ENCODE results near the gene TTC4.
A peak's percentile ranks its signal among the peaks of the same experiment; 100 is the strongest.

Gene TTC4

GRCh38 chr1:54671985-54672608, 43.6 kb upstream of the TTC4 start:
- H3K23ac ChIP-seq (ENCODE audit: low read length), result no peak overlapping the region
- H4K12ac ChIP-seq (ENCODE audit: low read depth, low read length), result no peak overlapping the region
- no peak overlapping the region for H2BK5ac ChIP-seq (ENCODE audit: low read depth, low read length, poor library complexity)
- DNase-seq, result peak; percentile 41 to 48
- no peak overlapping the region for H3K14ac ChIP-seq (ENCODE audit: low read length)
- no peak overlapping the region for H4K8ac ChIP-seq (ENCODE audit: low read depth, low read length)
- no peak overlapping the region for H3K9ac ChIP-seq (ENCODE audit: low read length)
- H2BK120ac ChIP-seq (ENCODE audit: insufficient read depth, low read length, poor library complexity), result no peak overlapping the region
- H3K4me3 ChIP-seq (ENCODE audit: low read depth, low read length), result no peak overlapping the region
- H3K4me1 ChIP-seq (ENCODE audit: control insufficient read depth in 1 of 2, insufficient read depth in 2 of 2, low read length in 2 of 2), result no peaks in the 10 kb centered on the region
- H3K27ac ChIP-seq (ENCODE audit: low read depth, low read length), result no peak overlapping the region
- H2AFZ ChIP-seq (ENCODE audit: insufficient read depth, low read length, poor library complexity), result no peak overlapping the region
- H2AK5ac ChIP-seq (ENCODE audit: low read length), result no peak overlapping the region
- H3K27me3 ChIP-seq (ENCODE audit: insufficient read depth, low read length), result no peaks in the 10 kb centered on the region
- no peak overlapping the region for H2BK12ac ChIP-seq (ENCODE audit: low read length)
- no peaks in the 10 kb centered on the region for H3K36me3 ChIP-seq (ENCODE audit: control insufficient read depth in 1 of 2, insufficient read depth in 2 of 2, low read length in 2 of 2)
- no CpG with 5 or more reads among the region's 6 CpGs for WGBS (ENCODE audit: extremely low coverage, insufficient coverage, insufficient read length)
- H3K18ac ChIP-seq (ENCODE audit: low read length), result no peak overlapping the region
- H3K79me2 ChIP-seq (ENCODE audit: control insufficient read depth, insufficient read depth, low read length, poor library complexity), result no peaks in the 10 kb centered on the region
- H4K91ac ChIP-seq (ENCODE audit: low read depth, low read length), result no peak overlapping the region
- H3K9me3 ChIP-seq (ENCODE audit: insufficient read depth, low read depth, low read length), result no peaks in the 10 kb centered on the region
- H3K4me2 ChIP-seq (ENCODE audit: low read length), result no peak overlapping the region
- H3K79me1 ChIP-seq (ENCODE audit: low read length), result no peaks in the 10 kb centered on the region
- no peak overlapping the region for H3K4ac ChIP-seq (ENCODE audit: low read depth, low read length)

- no peaks in the 10 kb centered on the region for H3K79me2 ChIP-seq (ENCODE audit: control insufficient read depth, insufficient read depth, low read length, poor library complexity)
- no peak overlapping the region for H2BK5ac ChIP-seq (ENCODE audit: low read depth, low read length, poor library complexity)
- no peak overlapping the region for H3K27ac ChIP-seq (ENCODE audit: low read depth, low read length)
- no CpG with 5 or more reads among the region's 17 CpGs for WGBS (ENCODE audit: extremely low coverage, insufficient coverage, insufficient read length)
- no peaks in the 10 kb centered on the region for H3K36me3 ChIP-seq (ENCODE audit: control insufficient read depth in 1 of 2, insufficient read depth in 2 of 2, low read length in 2 of 2)
- H4K12ac ChIP-seq (ENCODE audit: low read depth, low read length), result no peak overlapping the region
- no peak overlapping the region for H3K9ac ChIP-seq (ENCODE audit: low read length)
- no peak overlapping the region for H3K14ac ChIP-seq (ENCODE audit: low read length)
- H3K4me2 ChIP-seq (ENCODE audit: low read length), result no peak overlapping the region
- H3K18ac ChIP-seq (ENCODE audit: low read length), result no peak overlapping the region
- no peak overlapping the region for H4K91ac ChIP-seq (ENCODE audit: low read depth, low read length)
- peaks cover 0 to 2% of the 10 kb centered on the region in 2 experiments for H3K4me1 ChIP-seq (ENCODE audit: control insufficient read depth in 1 of 2, insufficient read depth in 2 of 2, low read length in 2 of 2)
- no peak overlapping the region for H2AFZ ChIP-seq (ENCODE audit: insufficient read depth, low read length, poor library complexity)
- no peak for DNase-seq
- H3K27me3 ChIP-seq (ENCODE audit: insufficient read depth, low read length), result no peaks in the 10 kb centered on the region
- no peaks in the 10 kb centered on the region for H3K79me1 ChIP-seq (ENCODE audit: low read length)
- no peak overlapping the region for H2BK120ac ChIP-seq (ENCODE audit: insufficient read depth, low read length, poor library complexity)
- H3K23ac ChIP-seq (ENCODE audit: low read length), result no peak overlapping the region
- no peak overlapping the region for H2AK5ac ChIP-seq (ENCODE audit: low read length)
- H4K8ac ChIP-seq (ENCODE audit: low read depth, low read length), result no peak overlapping the region
- no peak overlapping the region for H3K4me3 ChIP-seq (ENCODE audit: low read depth, low read length)
- peaks cover 3% of the 10 kb centered on the region for H3K9me3 ChIP-seq (ENCODE audit: insufficient read depth, low read depth, low read length)
- H2BK12ac ChIP-seq (ENCODE audit: low read length), result no peak overlapping the region
- H3K4ac ChIP-seq (ENCODE audit: low read depth, low read length), result no peak overlapping the region
These were observed 36.7 kb upstream of the TTC4 start for GRCh38 chr1:54678776-54679643.

GRCh38 chr1:54679706-54680105, 36.0 kb upstream of the TTC4 start:
- Histone ChIP-seq H3K4ac (ENCODE audit: low read depth, low read length) (no peak overlapping the region), H3K23ac (ENCODE audit: low read length) (no peak overlapping the region), H3K4me3 (ENCODE audit: low read depth, low read length) (no peak overlapping the region), H4K91ac (ENCODE audit: low read depth, low read length) (no peak overlapping the region), H3K4me1 (ENCODE audit: control insufficient read depth in 1 of 2, insufficient read depth in 2 of 2, low read length in 2 of 2) (peaks cover 0 to 2% of the 10 kb centered on the region in 2 experiments), H2BK120ac (ENCODE audit: insufficient read depth, low read length, poor library complexity) (no peak overlapping the region), H3K9ac (ENCODE audit: low read length) (no peak overlapping the region), H3K14ac (ENCODE audit: low read length) (no peak overlapping the region), H3K4me2 (ENCODE audit: low read length) (no peak overlapping the region), H3K27me3 (ENCODE audit: insufficient read depth, low read length) (no peaks in the 10 kb centered on the region), H2BK5ac (ENCODE audit: low read depth, low read length, poor library complexity) (no peak overlapping the region), H3K36me3 (ENCODE audit: control insufficient read depth in 1 of 2, insufficient read depth in 2 of 2, low read length in 2 of 2) (no peaks in the 10 kb centered on the region), H3K18ac (ENCODE audit: low read length) (no peak overlapping the region), H4K8ac (ENCODE audit: low read depth, low read length) (no peak overlapping the region), H3K9me3 (ENCODE audit: insufficient read depth, low read depth, low read length) (peaks cover 3% of the 10 kb centered on the region), H4K12ac (ENCODE audit: low read depth, low read length) (no peak overlapping the region), H2BK12ac (ENCODE audit: low read length) (no peak overlapping the region), H3K27ac (ENCODE audit: low read depth, low read length) (no peak overlapping the region), H2AFZ (ENCODE audit: insufficient read depth, low read length, poor library complexity) (no peak overlapping the region), H2AK5ac (ENCODE audit: low read length) (no peak overlapping the region), H3K79me2 (ENCODE audit: control insufficient read depth, insufficient read depth, low read length, poor library complexity) (no peaks in the 10 kb centered on the region), H3K79me1 (ENCODE audit: low read length) (no peaks in the 10 kb centered on the region)
- DNase-seq, result no peak
- no CpG with 5 or more reads among the region's 7 CpGs for WGBS (ENCODE audit: extremely low coverage, insufficient coverage, insufficient read length)

- Histone ChIP-seq H2AK5ac (ENCODE audit: low read length) (no peak overlapping the region), H2BK120ac (ENCODE audit: insufficient read depth, low read length, poor library complexity) (no peak overlapping the region), H2BK5ac (ENCODE audit: low read depth, low read length, poor library complexity) (no peak overlapping the region), H2AFZ (ENCODE audit: insufficient read depth, low read length, poor library complexity) (no peak overlapping the region), H3K18ac (ENCODE audit: low read length) (no peak overlapping the region), H3K23ac (ENCODE audit: low read length) (no peak overlapping the region), H3K4ac (ENCODE audit: low read depth, low read length) (no peak overlapping the region), H3K4me1 (ENCODE audit: control insufficient read depth in 1 of 2, insufficient read depth in 2 of 2, low read length in 2 of 2) (peaks cover 0 to 2% of the 10 kb centered on the region in 2 experiments), H3K36me3 (ENCODE audit: control insufficient read depth in 1 of 2, insufficient read depth in 2 of 2, low read length in 2 of 2) (no peaks in the 10 kb centered on the region), H3K27me3 (ENCODE audit: insufficient read depth, low read length) (no peaks in the 10 kb centered on the region), H3K79me2 (ENCODE audit: control insufficient read depth, insufficient read depth, low read length, poor library complexity) (no peaks in the 10 kb centered on the region), H2BK12ac (ENCODE audit: low read length) (no peak overlapping the region), H3K4me2 (ENCODE audit: low read length) (no peak overlapping the region), H3K79me1 (ENCODE audit: low read length) (no peaks in the 10 kb centered on the region), H3K27ac (ENCODE audit: low read depth, low read length) (no peak overlapping the region), H4K8ac (ENCODE audit: low read depth, low read length) (no peak overlapping the region), H3K4me3 (ENCODE audit: low read depth, low read length) (no peak overlapping the region), H4K91ac (ENCODE audit: low read depth, low read length) (no peak overlapping the region), H3K9me3 (ENCODE audit: insufficient read depth, low read depth, low read length) (peaks cover 3% of the 10 kb centered on the region), H3K9ac (ENCODE audit: low read length) (no peak overlapping the region), H3K14ac (ENCODE audit: low read length) (no peak overlapping the region), H4K12ac (ENCODE audit: low read depth, low read length) (no peak overlapping the region)
- WGBS (ENCODE audit: extremely low coverage, insufficient coverage, insufficient read length), result no CpG with 5 or more reads among the region's 8 CpGs
- DNase-seq, result no peak
These were observed 35.3 kb upstream of the TTC4 start for GRCh38 chr1:54680387-54680786.

Measured in trophoblast cell (in vitro differentiated cells and primary cell).